SK-N-SH (cell line): ENCODE measurements around the gene LBR.

Experiments
- CTCF ChIP-seq: fragments of 200-600 bp; sonication (generic); IDR thresholded peaks from 2 replicates; pipeline ENCODE4 v1.6.1; 2017; ENCODE audit warnings: antibody characterized with exemption, mild to moderate bottlenecking, moderate library complexity
- EP300 ChIP-seq, 2 experiments: IDR thresholded peaks; 2 replicates each; pipeline versions ENCODE4 v1.4.0 to v1.6.1; 2012; ENCODE audit warnings: borderline replicate concordance in 1 of 2, low read depth in 1 of 2, low read length in 1 of 2
- EZH2phosphoT487 ChIP-seq: fragments of 200-600 bp; sonication (generic); IDR thresholded peaks from 2 replicates; pipeline ENCODE4 v1.6.1; 2017; ENCODE audit warnings: low read depth, mixed run types, mild to moderate bottlenecking, antibody characterized with exemption, moderate library complexity, borderline replicate concordance
- JUND ChIP-seq: IDR thresholded peaks from 2 replicates; pipeline ENCODE4 v1.4.0; 2012
- MAX ChIP-seq: IDR thresholded peaks from 2 replicates; pipeline ENCODE4 v1.4.0; 2012; ENCODE audit warnings: low read depth
- MEF2A ChIP-seq: IDR thresholded peaks from 2 replicates; pipeline ENCODE4 v1.4.0; 2012; ENCODE audit warnings: low read depth, borderline replicate concordance
- MXI1 ChIP-seq: IDR thresholded peaks from 2 replicates; pipeline ENCODE4 v1.6.1; 2012; ENCODE audit warnings: mild to moderate bottlenecking, low read depth, low read length, improper control_type of control experiment
- NRF1 ChIP-seq: IDR thresholded peaks from 2 replicates; pipeline ENCODE4 v1.6.1; 2012; ENCODE audit warnings: low read depth, mild to moderate bottlenecking, low read length
- POLR2AphosphoS5 ChIP-seq: IDR thresholded peaks from 2 replicates; pipeline ENCODE4 v1.6.1; 2012; ENCODE audit warnings: low read depth, low read length
- RAD21 ChIP-seq: IDR thresholded peaks from 2 replicates; pipeline ENCODE4 v1.6.1; 2012; ENCODE audit warnings: mild to moderate bottlenecking, low read length
- USF1 ChIP-seq: IDR thresholded peaks from 2 replicates; pipeline ENCODE4 v1.4.0; 2012; ENCODE audit warnings: low read depth, borderline replicate concordance

GRCh38 chr1:225423518-225423855, 4.4 kb downstream of the LBR start:
- no peak for TF ChIP-seq CTCF
- no peak for TF ChIP-seq MEF2A
- TF ChIP-seq MAX, result no peak
- TF ChIP-seq POLR2AphosphoS5, result no peak
- no peak for TF ChIP-seq MXI1
- TF ChIP-seq USF1, result no peak
- no peak for TF ChIP-seq EZH2phosphoT487
- TF ChIP-seq NRF1, result no peak
- TF ChIP-seq RAD21, result no peak
- no peak for TF ChIP-seq JUND
- TF ChIP-seq EP300 (IDR thresholded peaks at IDR 0.05; ENCODE audit: borderline replicate concordance in 1 of 2, low read depth in 1 of 2, low read length in 1 of 2), result no peak
